Testis (tissue), 3 donors: Measurements from ENCODE around the gene INTS2. TPM values are rescaled to one million over a fixed set of nuclear protein-coding genes. Genes with fewer than 3 reads are reported as not detected.

Experiments used
- DNase-seq: peaks from one replicate; pipeline ENCODE4 v3.0.0-alpha.2; 2019
- H3K27ac ChIP-seq, 2 donors: fragments of 200-600 bp; sonication (generic); one replicate each; pipeline ENCODE4 v1.5.1; 2019
- H3K27me3 ChIP-seq: fragments of 200-600 bp; sonication (generic); one replicate; pipeline ENCODE4 v1.5.1; 2019
- H3K36me3 ChIP-seq: fragments of 200-600 bp; sonication (generic); one replicate; pipeline ENCODE4 v1.5.1; 2017; ENCODE audit warnings: low read depth; ENCODE audit errors: missing control alignments
- H3K4me1 ChIP-seq: fragments of 200-600 bp; sonication (generic); one replicate; pipeline ENCODE4 v1.5.1; 2019
- H3K4me3 ChIP-seq, 2 donors: fragments of 200-600 bp; sonication (generic); one replicate each; pipeline ENCODE4 v1.5.1; 2017 to 2019
- H3K9me3 ChIP-seq: fragments of 200-600 bp; sonication (generic); one replicate; pipeline ENCODE4 v1.5.1; 2017
- POLR2A ChIP-seq: fragments of 450-650 bp; IDR thresholded peaks from one replicate; pipeline ENCODE4 v1.6.1; 2017; ENCODE audit warnings: antibody characterized with exemption, mild to moderate bottlenecking, moderate library complexity
- WGBS, 2 donors: methylation state at CpG; one replicate each; pipeline ENCODE4 v1.1.5; 2018; 5-methylcytosine and 5-hydroxymethylcytosine counted together
- intact Hi-C: fragments of 100-400 bp; cut with DNase I; formaldehyde crosslinking; loops from one replicate; pipeline ENCODE4 v1.15.1; 2023; ENCODE audit warnings: low total_unique reads
- polyA plus RNA-seq: library from polyadenylated mRNA; stranded (reverse); fragments of 350-450 nt; fragmentation: Illumina TruSeq; extraction: RNeasy Lipid Tissue Mini Kit (QIAGEN cat#74804); gene quantifications from one replicate; pipeline ENCODE4 v1.2.3, GENCODE V29; 2014; ENCODE audit warnings: low read depth, low replicate concordance; ENCODE audit not compliant: insufficient read depth
- small RNA-seq, 2 donors: library from RNA; depleted of rRNA; stranded (forward); fragments of <200 nt; gene quantifications; one replicate each; pipeline ENCODE3, GENCODE V24; 2016
- total RNA-seq, 2 donors: library from RNA; depleted of rRNA; stranded (reverse); fragments of >200 nt; gene quantifications; one replicate each; pipeline ENCODE4 v1.2.3, GENCODE V29; 2016
- TF ChIP-seq, protein P1 (sequence below), 3 experiments: fragments of 450-650 bp in 2 of 3; fragments of 200-600 bp in 1 of 3; sonication (generic) in 1 of 3; IDR thresholded peaks; one replicate each; pipeline ENCODE4 v1.5.1; 2016 to 2019; ENCODE audit warnings: antibody characterized with exemption in 3 of 3, mild to moderate bottlenecking in 2 of 3, moderate library complexity in 1 of 3

The INTS2 gene
- total and polyA plus RNA-seq, 3 donors from 2014 or later = 9.6 to 28.1 (median 25.7) TPM

GRCh38 chr17:61815863-61816503 lies 111.8 kb downstream of the INTS2 start:
- 54 to 69% methylated on average over 5 of the region's 5 CpGs for WGBS, 2 donors
- no peak for DNase-seq
- Histone ChIP-seq H3K9me3 (no peaks in the 10 kb centered on the region), H3K27me3 (no peaks in the 10 kb centered on the region), H3K36me3 (no peaks in the 10 kb centered on the region), H3K27ac (no peak overlapping the region), H3K4me3 (no peak overlapping the region), H3K4me1 (no peaks in the 10 kb centered on the region)
- TF ChIP-seq, protein P1, sequence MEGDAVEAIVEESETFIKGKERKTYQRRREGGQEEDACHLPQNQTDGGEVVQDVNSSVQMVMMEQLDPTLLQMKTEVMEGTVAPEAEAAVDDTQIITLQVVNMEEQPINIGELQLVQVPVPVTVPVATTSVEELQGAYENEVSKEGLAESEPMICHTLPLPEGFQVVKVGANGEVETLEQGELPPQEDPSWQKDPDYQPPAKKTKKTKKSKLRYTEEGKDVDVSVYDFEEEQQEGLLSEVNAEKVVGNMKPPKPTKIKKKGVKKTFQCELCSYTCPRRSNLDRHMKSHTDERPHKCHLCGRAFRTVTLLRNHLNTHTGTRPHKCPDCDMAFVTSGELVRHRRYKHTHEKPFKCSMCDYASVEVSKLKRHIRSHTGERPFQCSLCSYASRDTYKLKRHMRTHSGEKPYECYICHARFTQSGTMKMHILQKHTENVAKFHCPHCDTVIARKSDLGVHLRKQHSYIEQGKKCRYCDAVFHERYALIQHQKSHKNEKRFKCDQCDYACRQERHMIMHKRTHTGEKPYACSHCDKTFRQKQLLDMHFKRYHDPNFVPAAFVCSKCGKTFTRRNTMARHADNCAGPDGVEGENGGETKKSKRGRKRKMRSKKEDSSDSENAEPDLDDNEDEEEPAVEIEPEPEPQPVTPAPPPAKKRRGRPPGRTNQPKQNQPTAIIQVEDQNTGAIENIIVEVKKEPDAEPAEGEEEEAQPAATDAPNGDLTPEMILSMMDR (IDR thresholded peaks at IDR 0.05) = no peak
- TF ChIP-seq POLR2A = no peak
- intact Hi-C loops = no loop called here

Small RNAs within 50 kb of the gene (small RNA-seq; reads per million reads assigned to genes)
- 0 reads per million in 2 donors for gene RF00019

Other genes with a start within 250 kb of the INTS2 start
- gene BRIP1, start 64.5 kb downstream of the INTS2 start, total RNA-seq = 10 to 100 TPM in 1 of 2 donors, 1 to 10 TPM in 1; 7.5 to 10.6 TPM
- gene BRIP1, start 64.5 kb downstream of the INTS2 start, polyA plus RNA-seq = 10.5 TPM
- 100 to 1,000 TPM in 1 of 2 donors, 10 to 100 TPM in 1; 98.7 to 145 TPM for gene MED13, start 137.3 kb upstream of the INTS2 start, total RNA-seq
- 44.0 TPM for gene MED13, start 137.3 kb upstream of the INTS2 start, polyA plus RNA-seq